Trophoblast cell (in vitro differentiated cells and primary cell): ENCODE data around the gene VDR.

ENCODE experiments used
- DNase-seq, 2 donors: peaks; one replicate each; pipeline ENCODE4 v3.0.0-alpha.2; 2016
- H2AFZ ChIP-seq: 2 replicates; pipeline ENCODE4 v1.6.1; 2013; ENCODE audit warnings: low read length, moderate library complexity, mild to moderate bottlenecking; ENCODE audit not compliant: insufficient read depth, poor library complexity
- H2AK5ac ChIP-seq: 2 replicates; pipeline ENCODE4 v1.6.1; 2013; ENCODE audit warnings: mild to moderate bottlenecking, low read length
- H2BK120ac ChIP-seq: 2 replicates; pipeline ENCODE4 v1.6.1; 2013; ENCODE audit warnings: low read length, mild to moderate bottlenecking, moderate library complexity; ENCODE audit not compliant: insufficient read depth, poor library complexity
- H2BK12ac ChIP-seq: 2 replicates; pipeline ENCODE4 v1.6.1; 2013; ENCODE audit warnings: mild to moderate bottlenecking, low read length, moderate library complexity
- H2BK5ac ChIP-seq: 2 replicates; pipeline ENCODE4 v1.6.1; 2013; ENCODE audit warnings: low read length, low read depth, moderate library complexity, mild to moderate bottlenecking; ENCODE audit not compliant: poor library complexity
- H3K14ac ChIP-seq: 2 replicates; pipeline ENCODE4 v1.6.1; 2013; ENCODE audit warnings: mild to moderate bottlenecking, low read length
- H3K18ac ChIP-seq: 2 replicates; pipeline ENCODE4 v1.6.1; 2013; ENCODE audit warnings: mild to moderate bottlenecking, low read length
- H3K23ac ChIP-seq: 2 replicates; pipeline ENCODE4 v1.6.1; 2013; ENCODE audit warnings: low read length
- H3K27ac ChIP-seq: 2 replicates; pipeline ENCODE4 v1.5.1; 2013; ENCODE audit warnings: low read depth, mild to moderate bottlenecking, inconsistent platforms, low read length, moderate library complexity
- H3K27me3 ChIP-seq: 2 replicates; pipeline ENCODE4 v1.6.1; 2013; ENCODE audit warnings: inconsistent platforms, mild to moderate bottlenecking, low read length, moderate library complexity; ENCODE audit not compliant: insufficient read depth
- H3K36me3 ChIP-seq, 2 experiments: 1 replicate in 1 of 2; 2 replicates in 1 of 2; pipeline ENCODE4 v1.6.1; 2013; ENCODE audit warnings: low read length in 2 of 2, mild to moderate bottlenecking in 2 of 2, moderate library complexity in 1 of 2; ENCODE audit not compliant: insufficient read depth in 2 of 2, control insufficient read depth in 1 of 2
- H3K4ac ChIP-seq: 2 replicates; pipeline ENCODE4 v1.6.1; 2013; ENCODE audit warnings: low read depth, mild to moderate bottlenecking, low read length, moderate library complexity
- H3K4me1 ChIP-seq, 2 experiments: 1 replicate in 1 of 2; 2 replicates in 1 of 2; pipeline ENCODE4 v1.6.1; 2013; ENCODE audit warnings: low read length in 2 of 2, mild to moderate bottlenecking in 2 of 2, moderate library complexity in 1 of 2; ENCODE audit not compliant: insufficient read depth in 2 of 2, control insufficient read depth in 1 of 2
- H3K4me2 ChIP-seq: 2 replicates; pipeline ENCODE4 v1.6.1; 2013; ENCODE audit warnings: inconsistent platforms, mild to moderate bottlenecking, low read length, moderate library complexity
- H3K4me3 ChIP-seq: 2 replicates; pipeline ENCODE4 v1.5.1; 2013; ENCODE audit warnings: mild to moderate bottlenecking, low read depth, low read length, inconsistent platforms
- H3K79me1 ChIP-seq: one replicate; pipeline ENCODE4 v1.6.1; 2013; ENCODE audit warnings: low read length
- H3K79me2 ChIP-seq: 2 replicates; pipeline ENCODE4 v1.6.1; 2013; ENCODE audit warnings: low read length, mild to moderate bottlenecking; ENCODE audit not compliant: control insufficient read depth, insufficient read depth, poor library complexity
- H3K9ac ChIP-seq: 2 replicates; pipeline ENCODE4 v1.6.1; 2013; ENCODE audit warnings: mild to moderate bottlenecking, low read length
- H3K9me3 ChIP-seq: 2 replicates; pipeline ENCODE4 v1.6.1; 2013; ENCODE audit warnings: low read depth, mild to moderate bottlenecking, control low read depth, inconsistent platforms, low read length; ENCODE audit not compliant: insufficient read depth
- H4K12ac ChIP-seq: 2 replicates; pipeline ENCODE4 v1.6.1; 2013; ENCODE audit warnings: low read depth, mild to moderate bottlenecking, low read length, moderate library complexity
- H4K8ac ChIP-seq: 2 replicates; pipeline ENCODE4 v1.6.1; 2013; ENCODE audit warnings: low read depth, mild to moderate bottlenecking, low read length, moderate library complexity
- H4K91ac ChIP-seq: one replicate; pipeline ENCODE4 v1.6.1; 2013; ENCODE audit warnings: low read depth, mild to moderate bottlenecking, low read length, moderate library complexity
- WGBS: extraction: QIAGEN DNeasy Blood & Tissue Kit; methylation state at CpG from one replicate; pipeline ENCODE4 v1.1.7; 2013; ENCODE audit warnings: missing lambda C conversion rate; ENCODE audit not compliant: insufficient read length, insufficient coverage; ENCODE audit errors: extremely low coverage; 5-methylcytosine and 5-hydroxymethylcytosine counted together

The VDR gene

GRCh38 chr12:47888153-47888819 lies 16.5 kb downstream of the VDR start:
- no peak overlapping the region for H3K18ac ChIP-seq
- peaks cover 0 to 4% of the 10 kb centered on the region in 2 experiments for H3K4me1 ChIP-seq
- H3K79me2 ChIP-seq = no peaks in the 10 kb centered on the region
- no peak overlapping the region for H2BK12ac ChIP-seq
- WGBS = no CpG with 5 or more reads among the region's 9 CpGs
- no peak overlapping the region for H2AK5ac ChIP-seq
- no peaks in the 10 kb centered on the region for H3K27me3 ChIP-seq
- DNase-seq = no peak
- no peak overlapping the region for H4K12ac ChIP-seq
- no peak overlapping the region for H2BK5ac ChIP-seq
- no peak overlapping the region for H3K27ac ChIP-seq
- H3K23ac ChIP-seq = no peak overlapping the region
- H3K4me2 ChIP-seq = no peak overlapping the region
- no peak overlapping the region for H4K8ac ChIP-seq
- H3K9me3 ChIP-seq = no peaks in the 10 kb centered on the region
- no peak overlapping the region for H2AFZ ChIP-seq
- H3K9ac ChIP-seq = no peak overlapping the region
- no peaks in the 10 kb centered on the region for H3K79me1 ChIP-seq
- no peak overlapping the region for H2BK120ac ChIP-seq
- no peak overlapping the region for H3K14ac ChIP-seq
- H3K36me3 ChIP-seq = no peaks in the 10 kb centered on the region
- H3K4me3 ChIP-seq = no peak overlapping the region
- no peak overlapping the region for H3K4ac ChIP-seq
- no peak overlapping the region for H4K91ac ChIP-seq

- no peak overlapping the region for H3K4me2 ChIP-seq
- H2BK5ac ChIP-seq = no peak overlapping the region
- no peak overlapping the region for H2AK5ac ChIP-seq
- no peak overlapping the region for H2BK120ac ChIP-seq
- no peak overlapping the region for H3K4ac ChIP-seq
- H3K14ac ChIP-seq = no peak overlapping the region
- H2BK12ac ChIP-seq = no peak overlapping the region
- no peak for DNase-seq
- WGBS = no CpG with 5 or more reads among the region's 3 CpGs
- H3K18ac ChIP-seq = no peak overlapping the region
- H2AFZ ChIP-seq = no peak overlapping the region
- H3K27me3 ChIP-seq = no peaks in the 10 kb centered on the region
- peaks cover 0 to 4% of the 10 kb centered on the region in 2 experiments for H3K4me1 ChIP-seq
- no peak overlapping the region for H3K9ac ChIP-seq
- H4K8ac ChIP-seq = no peak overlapping the region
- no peak overlapping the region for H4K12ac ChIP-seq
- H3K36me3 ChIP-seq = no peaks in the 10 kb centered on the region
- H3K27ac ChIP-seq = no peak overlapping the region
- no peaks in the 10 kb centered on the region for H3K9me3 ChIP-seq
- no peaks in the 10 kb centered on the region for H3K79me1 ChIP-seq
- H3K79me2 ChIP-seq = no peaks in the 10 kb centered on the region
- no peak overlapping the region for H3K4me3 ChIP-seq
- H3K23ac ChIP-seq = no peak overlapping the region
- no peak overlapping the region for H4K91ac ChIP-seq
Observed at GRCh38 chr12:47887529-47887928, 17.3 kb downstream of the VDR start.

- Histone ChIP-seq H4K91ac (no peak overlapping the region), H3K9me3 (no peaks in the 10 kb centered on the region), H2BK12ac (no peak overlapping the region), H3K9ac (no peak overlapping the region), H4K12ac (no peak overlapping the region), H3K4me2 (no peak overlapping the region), H3K4ac (no peak overlapping the region), H3K27me3 (no peaks in the 10 kb centered on the region), H3K27ac (no peak overlapping the region), H2AK5ac (no peak overlapping the region), H2BK120ac (no peak overlapping the region), H3K4me3 (no peak overlapping the region), H3K79me1 (no peaks in the 10 kb centered on the region), H3K14ac (no peak overlapping the region), H3K18ac (no peak overlapping the region), H3K79me2 (no peaks in the 10 kb centered on the region), H2AFZ (no peak overlapping the region), H3K23ac (no peak overlapping the region), H4K8ac (no peak overlapping the region), H2BK5ac (no peak overlapping the region), H3K4me1 (peaks cover 4 to 9% of the 10 kb centered on the region in 2 experiments), H3K36me3 (no peaks in the 10 kb centered on the region)
- no peak for DNase-seq
- WGBS = no CpG with 5 or more reads among the region's 13 CpGs
Observed at GRCh38 chr12:47886510-47887240, 18.1 kb downstream of the VDR start.

- no peak overlapping the region for H2BK5ac ChIP-seq
- no peak overlapping the region for H3K23ac ChIP-seq
- no peaks in the 10 kb centered on the region for H3K79me2 ChIP-seq
- no peak overlapping the region for H3K4me3 ChIP-seq
- H4K8ac ChIP-seq = no peak overlapping the region
- no CpG with 5 or more reads among the region's 2 CpGs for WGBS
- H3K79me1 ChIP-seq = no peaks in the 10 kb centered on the region
- peaks cover 5 to 10% of the 10 kb centered on the region in 2 experiments for H3K4me1 ChIP-seq
- H4K12ac ChIP-seq = no peak overlapping the region
- no peak overlapping the region for H3K4me2 ChIP-seq
- H3K27me3 ChIP-seq = no peaks in the 10 kb centered on the region
- H3K27ac ChIP-seq = no peak overlapping the region
- no peak overlapping the region for H4K91ac ChIP-seq
- no peak overlapping the region for H3K14ac ChIP-seq
- H3K4ac ChIP-seq = no peak overlapping the region
- no peak overlapping the region for H3K9ac ChIP-seq
- no peak overlapping the region for H2BK120ac ChIP-seq
- DNase-seq = no peak
- no peaks in the 10 kb centered on the region for H3K9me3 ChIP-seq
- H2BK12ac ChIP-seq = no peak overlapping the region
- H3K36me3 ChIP-seq = no peaks in the 10 kb centered on the region
- no peak overlapping the region for H2AFZ ChIP-seq
- no peak overlapping the region for H3K18ac ChIP-seq
- H2AK5ac ChIP-seq = no peak overlapping the region
Observed at GRCh38 chr12:47885566-47885965, 19.2 kb downstream of the VDR start.
